HG03342 (cell line): ENCODE data around the gene RPAP3.

ENCODE experiments used
- ATAC-seq: cut with Tn5 transposase; IDR thresholded peaks from one replicate; pipeline ENCODE4 v1.9.1; 2021; ENCODE audit warnings: mild to moderate bottlenecking, moderate library complexity; ENCODE audit not compliant: unreplicated experiment

RPAP3 gene

GRCh38 chr12:47743311-47743860, 37.6 kb upstream of the RPAP3 start:
- ATAC-seq = no peak

- ATAC-seq = no peak
Observed at GRCh38 chr12:47742253-47742825, 36.5 kb upstream of the RPAP3 start.

- ATAC-seq = no peak
Observed at GRCh38 chr12:47741340-47741703, 35.5 kb upstream of the RPAP3 start.

- ATAC-seq = no peak
Observed at GRCh38 chr12:47740606-47741339, 34.9 kb upstream of the RPAP3 start.

- no peak for ATAC-seq
Observed at GRCh38 chr12:47739979-47740378, 34.1 kb upstream of the RPAP3 start.

GRCh38 chr12:47739297-47739696, 33.5 kb upstream of the RPAP3 start:
- ATAC-seq = no peak

- ATAC-seq = no peak
Observed at GRCh38 chr12:47737936-47738594, 32.2 kb upstream of the RPAP3 start.

GRCh38 chr12:47736877-47737676, 31.2 kb upstream of the RPAP3 start:
- ATAC-seq = no peak

GRCh38 chr12:47736216-47736615, 30.4 kb upstream of the RPAP3 start:
- ATAC-seq = no peak

GRCh38 chr12:47735649-47736048, 29.8 kb upstream of the RPAP3 start:
- no peak for ATAC-seq

- ATAC-seq = no peak
Observed at GRCh38 chr12:47734725-47735480, 29.1 kb upstream of the RPAP3 start.

- no peak for ATAC-seq
Observed at GRCh38 chr12:47733142-47733541, 27.3 kb upstream of the RPAP3 start.

- ATAC-seq = no peak
Observed at GRCh38 chr12:47732504-47732903, 26.7 kb upstream of the RPAP3 start.

- no peak for ATAC-seq
Observed at GRCh38 chr12:47731723-47732122, 25.9 kb upstream of the RPAP3 start.

- no peak for ATAC-seq
Observed at GRCh38 chr12:47730341-47730744, 24.5 kb upstream of the RPAP3 start.

GRCh38 chr12:47729233-47729632, 23.4 kb upstream of the RPAP3 start:
- ATAC-seq = no peak

- ATAC-seq = peak; percentile 91
Observed at GRCh38 chr12:47725893-47726292, 20.1 kb upstream of the RPAP3 start.

GRCh38 chr12:47725091-47725772, 19.4 kb upstream of the RPAP3 start, which contains the start of gene ENDOU:
Gene ENDOU, minus strand, starts transcription at chr12:47725490. Its CDS starts 77 bp downstream, at chr12:47725413.
- ATAC-seq = no peak

- ATAC-seq = no peak
Observed at GRCh38 chr12:47722941-47723631, 17.3 kb upstream of the RPAP3 start.
